ENCODE measurements around the gene DMD.

The DMD gene

DNA sequence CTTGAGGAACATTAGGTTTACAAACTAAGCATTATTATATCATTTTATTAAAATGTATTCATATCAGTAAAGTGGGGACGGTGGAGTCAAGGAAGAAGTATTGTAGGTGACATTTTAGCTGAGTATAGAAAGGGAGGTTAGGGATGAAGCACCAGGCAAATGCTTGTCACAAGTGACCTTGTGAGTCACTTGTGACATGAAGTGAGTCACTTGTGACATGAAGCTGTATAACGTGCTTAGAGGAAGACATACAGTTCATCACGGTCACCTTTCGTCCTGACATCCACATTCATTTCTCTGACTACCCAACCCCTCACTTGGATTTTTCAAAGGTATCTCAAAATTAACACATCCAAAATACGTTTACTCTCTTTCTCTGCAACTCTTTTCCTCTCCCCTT is 1034.8 kb downstream of the DMD start:
- DNase-seq: no peak

- no peak for DNase-seq
Observed at GRCh38 chrX:32170481-32170880, 1040.9 kb downstream of the DMD start.

DNA sequence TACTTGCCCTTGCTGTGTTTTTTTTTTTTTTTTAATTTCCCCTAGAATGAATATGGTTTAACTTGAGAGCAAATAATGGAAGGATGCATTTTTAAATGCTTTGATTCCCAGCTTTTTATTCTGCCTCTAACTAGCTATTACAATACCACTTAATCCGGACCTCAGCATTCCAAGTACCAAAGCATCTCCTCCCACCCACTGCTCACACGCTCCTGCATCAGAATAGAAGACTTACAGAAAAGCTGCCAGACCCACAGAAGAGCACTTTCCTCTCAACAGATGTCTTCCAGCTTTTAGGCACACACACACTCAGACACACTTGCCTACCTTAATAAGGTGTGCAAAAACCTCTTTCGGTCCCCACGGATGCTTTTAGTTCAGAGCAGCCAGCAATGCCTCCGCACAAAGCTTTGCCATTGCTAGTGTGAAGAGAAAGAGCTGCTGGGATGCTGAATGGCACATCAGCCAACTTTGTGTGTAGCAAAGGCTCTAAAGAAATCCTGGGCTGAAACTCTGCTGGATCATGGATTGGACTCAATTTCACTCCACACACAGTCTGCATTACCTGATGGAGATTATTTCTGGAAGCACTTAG is 1056.2 kb downstream of the DMD start:
- DNase-seq: no peak

GRCh38 chrX:32153585-32153984 is 1057.8 kb downstream of the DMD start:
- DNase-seq: no peak

DNA sequence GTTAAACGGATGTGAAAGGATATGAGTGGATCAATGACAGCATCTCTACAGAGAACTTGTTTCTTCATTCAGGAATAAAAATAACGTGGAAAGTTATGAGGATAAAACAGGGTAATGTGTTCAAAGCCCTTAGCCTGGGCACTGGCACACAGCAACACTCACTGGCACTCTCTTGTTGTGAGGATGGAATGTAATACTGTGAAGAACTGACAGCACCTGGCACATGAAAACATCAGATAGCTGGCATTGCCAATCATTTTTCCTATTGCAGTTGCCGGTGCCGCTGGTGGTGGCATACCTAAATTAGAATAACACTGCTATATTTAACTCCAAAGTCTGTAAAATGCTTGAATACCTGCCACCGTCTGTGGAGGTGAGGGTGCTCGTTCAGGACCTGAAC is 1061.2 kb downstream of the DMD start:
- no peak for DNase-seq

GRCh38 chrX:32141841-32142240 is 1069.5 kb downstream of the DMD start:
- no peak for DNase-seq

DNA sequence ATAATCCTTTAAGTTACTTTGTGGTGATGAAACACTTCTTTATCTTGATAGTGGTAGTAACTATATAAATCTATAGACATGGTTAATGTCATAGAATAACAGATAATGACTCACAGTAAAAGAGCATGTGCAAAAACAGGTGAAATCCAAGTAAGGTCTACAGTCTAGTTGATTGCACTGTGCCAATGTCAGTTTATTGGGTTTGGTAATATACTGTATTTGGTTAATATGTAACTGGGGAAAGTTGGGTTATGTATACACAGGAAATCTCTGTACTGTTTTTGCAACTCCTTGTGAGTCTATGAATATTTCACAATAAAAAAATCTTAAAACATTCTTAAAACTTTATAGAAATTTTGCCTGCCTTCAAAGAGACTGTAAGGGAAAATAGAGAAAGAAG is 1071.9 kb downstream of the DMD start:
- no peak for DNase-seq

- DNase-seq: no peak
Observed at GRCh38 chrX:32137525-32137924, 1073.8 kb downstream of the DMD start.

DNA sequence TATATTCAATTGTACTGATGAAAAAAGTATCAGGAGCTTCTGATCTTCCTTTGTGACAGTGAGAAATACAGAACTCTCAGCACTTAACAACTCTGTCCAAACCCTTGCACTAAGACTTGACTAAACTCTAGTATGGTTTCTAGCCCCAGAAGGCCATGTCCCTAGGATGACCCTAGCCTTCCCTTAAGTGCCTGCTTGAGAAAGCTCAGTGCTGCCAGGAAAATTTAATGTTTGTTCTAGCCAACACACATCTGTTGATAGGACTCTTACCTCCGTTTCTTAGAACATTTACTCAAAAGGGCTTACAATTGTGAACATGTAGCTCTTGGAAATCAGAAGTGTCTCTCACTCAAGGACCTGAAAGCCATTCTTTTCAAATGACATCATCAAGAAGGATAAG is 1084.4 kb downstream of the DMD start:
- DNase-seq: no peak

GRCh38 chrX:32118832-32119231 is 1092.5 kb downstream of the DMD start:
- DNase-seq: no peak

GRCh38 chrX:32116047-32116446 is 1095.3 kb downstream of the DMD start:
- DNase-seq: no peak

GRCh38 chrX:32087663-32088062 is 1123.7 kb downstream of the DMD start:
- no peak for DNase-seq

DNA sequence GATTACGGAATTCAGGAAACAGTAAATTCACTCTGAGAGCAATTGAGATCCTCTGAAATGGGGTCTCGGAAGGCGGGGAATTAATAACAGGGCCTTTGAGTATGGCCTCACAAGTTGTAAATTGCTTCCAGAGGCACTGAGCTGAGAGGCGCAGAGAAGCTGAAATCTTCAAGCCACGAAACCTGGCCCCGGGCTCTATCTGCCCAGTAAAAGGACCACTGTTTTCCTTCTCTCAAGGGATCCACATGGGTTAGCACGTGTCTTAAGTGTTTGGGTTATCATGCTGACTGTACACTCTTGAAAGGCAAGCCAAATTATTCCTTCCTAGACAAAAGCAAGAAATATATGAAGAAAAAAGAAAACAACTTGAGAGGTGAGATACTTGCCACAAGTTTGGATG is 1126.6 kb downstream of the DMD start:
- DNase-seq: no peak

- no peak for DNase-seq
Observed at GRCh38 chrX:32048285-32048684, 1163.1 kb downstream of the DMD start.

- no peak for DNase-seq
Observed at GRCh38 chrX:32045149-32045548, 1166.2 kb downstream of the DMD start.

- DNase-seq: no peak
Observed at GRCh38 chrX:32041181-32041580, 1170.2 kb downstream of the DMD start.

DNA sequence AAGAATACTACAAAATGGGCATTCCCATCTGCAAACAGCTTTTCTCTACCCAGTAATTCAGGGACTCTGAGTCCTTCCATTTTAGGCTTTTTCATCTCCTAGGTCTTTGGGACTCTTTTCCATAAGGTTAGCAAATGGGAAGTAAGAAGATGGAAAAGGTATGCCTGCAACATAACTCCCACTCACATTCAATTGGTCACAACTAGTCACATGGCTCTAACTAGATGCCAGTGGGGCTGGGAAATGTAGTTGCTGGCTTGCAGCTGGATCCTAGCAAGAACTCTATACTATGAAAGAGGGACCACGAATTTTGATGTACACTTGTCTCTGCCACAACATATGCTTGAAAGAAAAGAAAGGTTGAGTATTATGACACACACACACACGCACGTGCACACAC is 1184.6 kb downstream of the DMD start:
- no peak for DNase-seq

DNA sequence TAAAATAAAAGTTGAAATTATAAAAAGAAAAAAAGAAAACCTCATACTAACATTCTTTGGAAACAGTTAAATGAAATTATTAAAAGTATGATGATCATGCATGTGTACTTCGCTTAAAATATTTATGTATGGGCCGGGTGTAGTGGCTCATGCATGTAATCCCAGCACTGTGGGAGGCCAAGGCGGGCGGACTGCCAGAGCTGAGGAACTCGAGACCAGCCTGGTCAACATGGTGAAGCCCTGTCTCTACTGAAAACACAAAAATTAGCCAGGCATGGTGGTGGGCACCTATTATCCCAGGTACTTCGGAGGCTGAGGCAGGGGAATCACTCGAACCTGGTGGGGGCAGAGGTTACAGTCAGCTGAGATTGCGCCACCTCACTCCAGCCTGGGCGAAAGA is 1187.3 kb downstream of the DMD start:
- DNase-seq: no peak

GRCh38 chrX:32016195-32016594 is 1195.2 kb downstream of the DMD start:
- DNase-seq: no peak

- DNase-seq: no peak
Observed at GRCh38 chrX:32010948-32011347, 1200.4 kb downstream of the DMD start.

DNA sequence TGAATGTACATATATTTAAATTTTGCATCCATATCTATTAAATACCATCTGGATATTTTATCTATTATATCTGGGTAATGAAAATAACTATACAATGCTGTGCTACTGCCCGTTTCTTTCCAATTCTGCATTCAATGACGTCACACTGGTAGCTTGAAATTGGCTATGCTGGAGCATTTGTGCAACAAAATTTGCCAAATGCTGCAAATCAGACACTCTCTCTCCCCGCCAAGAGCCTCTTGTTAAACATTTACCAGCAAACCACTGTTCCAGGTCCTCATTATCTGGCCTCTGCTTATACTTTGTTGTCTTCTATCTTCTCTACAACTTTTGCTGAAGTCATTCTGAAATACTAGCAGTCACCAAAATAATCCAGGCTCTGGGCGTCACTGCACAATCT is 1201.1 kb downstream of the DMD start:
- no peak for DNase-seq

DNA sequence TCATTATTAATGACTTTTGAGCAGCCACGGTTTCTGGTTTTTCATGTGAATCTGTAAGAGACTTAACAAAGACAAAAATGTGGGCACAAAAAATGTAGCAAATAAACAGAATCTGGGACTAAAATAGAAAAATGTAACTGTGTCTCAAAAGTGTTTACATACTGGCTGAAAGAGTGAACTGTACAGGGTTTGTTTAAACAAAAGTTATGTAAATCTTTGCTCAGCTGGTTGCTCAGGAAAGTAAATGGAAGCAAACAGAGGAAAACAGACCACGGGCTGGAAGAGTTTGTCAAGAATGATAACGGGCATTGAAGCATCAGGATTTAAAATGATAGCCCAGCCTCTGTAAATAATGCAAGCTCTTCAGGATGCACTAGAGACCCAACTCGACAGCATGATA is 1217.7 kb downstream of the DMD start:
- no peak for DNase-seq

DNA sequence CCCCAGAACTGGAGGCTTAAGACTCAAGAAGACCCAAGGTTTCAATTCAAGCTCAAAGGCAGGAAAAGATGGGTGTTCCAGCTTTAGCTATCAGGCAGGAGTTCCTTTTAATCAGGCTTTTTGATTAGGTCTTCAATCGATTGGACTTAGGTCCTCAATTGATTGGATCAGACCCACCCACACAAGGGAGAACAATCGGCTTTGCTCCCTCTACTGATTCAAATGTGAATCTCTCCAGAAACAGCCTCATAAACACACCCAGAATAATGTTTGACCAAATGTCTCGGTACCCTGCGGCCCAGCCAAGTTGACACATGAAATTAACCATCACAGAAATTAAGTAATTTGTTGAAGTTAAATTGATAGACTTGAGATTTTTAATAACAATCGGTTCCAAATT is 1222.4 kb downstream of the DMD start:
- no peak for DNase-seq

GRCh38 chrX:31981546-31982062 is 1229.7 kb downstream of the DMD start:
- DNase-seq: no peak

- no peak for DNase-seq
Observed at GRCh38 chrX:31969714-31970113, 1241.6 kb downstream of the DMD start.

GRCh38 chrX:31962256-31962655 is 1249.1 kb downstream of the DMD start:
- no peak for DNase-seq
